DMS53 treated with DMSO at 0.1 percent for 48 hours (cell line): ENCODE measurements around the gene DLG2.

Source experiments
- DNase-seq: peaks from one replicate; lab custom pipeline; 2025; ENCODE audit not compliant: unreplicated experiment; lab: John Stamatoyannopoulos, UW

DLG2 gene

GRCh38 chr11:83918476-83918875, 1708.7 kb downstream of the DLG2 start:
- DNase-seq, result no peak

GRCh38 chr11:83914995-83915394, 1712.1 kb downstream of the DLG2 start:
- no peak for DNase-seq

GRCh38 chr11:83909579-83910534, 1717.3 kb downstream of the DLG2 start:
- DNase-seq, result no peak

GRCh38 chr11:83908298-83908856, 1718.8 kb downstream of the DLG2 start:
- no peak for DNase-seq

- no peak for DNase-seq
Measured at GRCh38 chr11:83895516-83895915, 1731.6 kb downstream of the DLG2 start.

- no peak for DNase-seq
Measured at GRCh38 chr11:83881428-83881827, 1745.7 kb downstream of the DLG2 start.

GRCh38 chr11:83871054-83871453, 1756.1 kb downstream of the DLG2 start:
- DNase-seq, result no peak

- no peak for DNase-seq
Measured at GRCh38 chr11:83866655-83867054, 1760.5 kb downstream of the DLG2 start.

GRCh38 chr11:83865636-83866461, 1761.3 kb downstream of the DLG2 start:
- DNase-seq, result peak; percentile 63

GRCh38 chr11:83864412-83865057, 1762.6 kb downstream of the DLG2 start:
- DNase-seq, result no peak

- no peak for DNase-seq
Measured at GRCh38 chr11:83863272-83863671, 1763.9 kb downstream of the DLG2 start.

GRCh38 chr11:83862691-83863090, 1764.5 kb downstream of the DLG2 start:
- no peak for DNase-seq

- DNase-seq, result no peak
Measured at GRCh38 chr11:83862033-83862432, 1765.1 kb downstream of the DLG2 start.

GRCh38 chr11:83858694-83859093, 1768.5 kb downstream of the DLG2 start:
- DNase-seq, result no peak

GRCh38 chr11:83855237-83855636, 1771.9 kb downstream of the DLG2 start:
- no peak for DNase-seq

- DNase-seq, result no peak
Measured at GRCh38 chr11:83852775-83853442, 1774.2 kb downstream of the DLG2 start.

GRCh38 chr11:83852012-83852411, 1775.1 kb downstream of the DLG2 start:
- no peak for DNase-seq

GRCh38 chr11:83847467-83848034, 1779.6 kb downstream of the DLG2 start:
- DNase-seq, result no peak

GRCh38 chr11:83845797-83846196, 1781.3 kb downstream of the DLG2 start:
- peak; percentile 32 for DNase-seq

- no peak for DNase-seq
Measured at GRCh38 chr11:83840326-83840725, 1786.8 kb downstream of the DLG2 start.
